Measurements from ENCODE around the gene WNT7A. TPM values are rescaled to one million over a fixed set of nuclear protein-coding genes. Genes with fewer than 3 reads are reported as not detected.

Gene WNT7A
- total and polyA plus RNA-seq, 2 donors (not counting 1 experiment from before 2014, with no cell fraction given): not detected

- H3K27ac Mint-ChIP-seq: no peak overlapping the region
- H3K27me3 ChIP-seq (replicated peaks in 1 of 4; ENCODE audit: control extremely low read depth in 1 of 4, control insufficient read depth in 3 of 4, insufficient read depth in 4 of 4, low read length in 3 of 4): no peaks in the 10 kb centered on the region
- H3K4me2 ChIP-seq (replicated peaks; ENCODE audit: low read depth, low read length, poor library complexity, severe bottlenecking): no peak overlapping the region
- no peak overlapping the region for H2AFZ ChIP-seq (ENCODE audit: insufficient read depth, low read depth, low read length, poor library complexity, severe bottlenecking)
- peaks cover 6% of the 10 kb centered on the region for H3K9me3 Mint-ChIP-seq (ENCODE audit: insufficient read depth)
- no peaks in the 10 kb centered on the region for H3K4me1 Mint-ChIP-seq
- WGBS (ENCODE audit: insufficient coverage): 82% methylated on average over 7 of the region's 8 CpGs
- peaks cover 5% of the 10 kb centered on the region for H3K27me3 Mint-ChIP-seq
- intact Hi-C loops (cut with micrococcal nuclease): no loop called here
- peaks cover 1 to 62% (median 32%) of the 10 kb centered on the region in 3 donors for H3K9me3 ChIP-seq (ENCODE audit: control extremely low read depth in 1 of 3, control insufficient read depth in 2 of 3, insufficient read depth in 1 of 3, low read length in 2 of 3)
- TF ChIP-seq EZH2 (IDR thresholded peaks at IDR 0.05; ENCODE audit: borderline replicate concordance, insufficient read depth, low read depth, low read length, poor library complexity, severe bottlenecking): no peak
- no peak for TF ChIP-seq CTCF (IDR thresholded peaks at IDR 0.05)
- no peaks in the 10 kb centered on the region for H3K4me1 ChIP-seq (ENCODE audit: control insufficient read depth in 2 of 2, insufficient read depth in 2 of 2, low read length in 2 of 2)
- no peaks in the 10 kb centered on the region for H3K36me3 ChIP-seq (replicated peaks in 1 of 2; ENCODE audit: control extremely low read depth in 1 of 2, control insufficient read depth in 1 of 2, extremely low read depth in 1 of 2, insufficient read depth in 2 of 2, low read length in 1 of 2)
- DNase-seq (no peak), ATAC-seq (ENCODE audit: low read depth) (no peak)
- CTCF ChIA-PET: no interaction called here
- POLR2A ChIA-PET: no interaction called here
- H3K27ac ChIP-seq (ENCODE audit: low read length in 2 of 2): no peak overlapping the region
- H3K9ac ChIP-seq (ENCODE audit: low read length): no peak overlapping the region
- H4K20me1 ChIP-seq (ENCODE audit: control insufficient read depth, insufficient read depth, low read length, poor library complexity, severe bottlenecking): no peaks in the 10 kb centered on the region
- H3K4me3 ChIP-seq (ENCODE audit: control extremely low read depth in 1 of 5, extremely low read depth in 1 of 5, insufficient read depth in 1 of 5, low read depth in 2 of 5, low read length in 4 of 5): no peak overlapping the region
- H3K79me2 ChIP-seq (ENCODE audit: control insufficient read depth, insufficient read depth, low read length): no peaks in the 10 kb centered on the region
- no peak overlapping the region for H3K4me3 Mint-ChIP-seq
These were observed 68.3 kb downstream of the WNT7A start for GRCh38 chr3:13811614-13812013.

DNA sequence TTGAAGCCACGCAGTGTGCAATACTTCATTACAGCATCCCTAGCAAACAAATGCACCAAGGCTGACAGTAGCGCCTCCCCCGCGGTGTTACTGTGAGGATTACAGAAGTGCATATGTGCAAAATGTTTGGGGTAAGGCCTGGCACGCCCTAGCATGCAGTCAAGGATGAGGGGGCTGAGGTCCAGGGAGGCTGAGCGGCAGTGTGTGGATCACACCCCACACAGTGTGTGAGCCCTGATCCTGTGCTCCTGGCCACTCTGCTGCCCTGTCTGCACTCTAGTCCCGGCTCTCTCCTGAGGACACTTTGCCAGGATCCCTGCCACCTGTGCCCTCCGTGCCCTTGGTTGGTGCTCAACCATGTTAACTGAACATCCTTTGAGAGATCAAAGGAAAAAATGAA is 71.3 kb downstream of the WNT7A start:
- ATAC-seq (ENCODE audit: low read depth) (no peak), DNase-seq (no peak)
- Histone ChIP-seq H3K4me3 (ENCODE audit: control extremely low read depth in 1 of 5, extremely low read depth in 1 of 5, insufficient read depth in 1 of 5, low read depth in 2 of 5, low read length in 4 of 5) (no peak overlapping the region), H4K20me1 (ENCODE audit: control insufficient read depth, insufficient read depth, low read length, poor library complexity, severe bottlenecking) (no peaks in the 10 kb centered on the region), H3K4me2 (replicated peaks; ENCODE audit: low read depth, low read length, poor library complexity, severe bottlenecking) (no peak overlapping the region), H3K36me3 (replicated peaks in 1 of 2; ENCODE audit: control extremely low read depth in 1 of 2, control insufficient read depth in 1 of 2, extremely low read depth in 1 of 2, insufficient read depth in 2 of 2, low read length in 1 of 2) (no peaks in the 10 kb centered on the region), H3K9me3 (ENCODE audit: control extremely low read depth in 1 of 3, control insufficient read depth in 2 of 3, insufficient read depth in 1 of 3, low read length in 2 of 3) (peaks cover 0 to 31% (median 4%) of the 10 kb centered on the region in 3 donors), H3K79me2 (ENCODE audit: control insufficient read depth, insufficient read depth, low read length) (no peaks in the 10 kb centered on the region), H3K27me3 (replicated peaks in 1 of 4; ENCODE audit: control extremely low read depth in 1 of 4, control insufficient read depth in 3 of 4, insufficient read depth in 4 of 4, low read length in 3 of 4) (no peaks in the 10 kb centered on the region), H3K9ac (ENCODE audit: low read length) (no peak overlapping the region), H2AFZ (ENCODE audit: insufficient read depth, low read depth, low read length, poor library complexity, severe bottlenecking) (no peak overlapping the region), H3K4me1 (ENCODE audit: control insufficient read depth in 2 of 2, insufficient read depth in 2 of 2, low read length in 2 of 2) (no peaks in the 10 kb centered on the region), H3K27ac (ENCODE audit: low read length in 2 of 2) (no peak overlapping the region)
- Mint-ChIP-seq H3K4me3 (no peak overlapping the region), H3K4me1 (no peaks in the 10 kb centered on the region), H3K27ac (no peak overlapping the region), H3K9me3 (ENCODE audit: insufficient read depth) (peaks cover 2% of the 10 kb centered on the region), H3K27me3 (peaks cover 5% of the 10 kb centered on the region)
- TF ChIP-seq EZH2 (IDR thresholded peaks at IDR 0.05; ENCODE audit: borderline replicate concordance, insufficient read depth, low read depth, low read length, poor library complexity, severe bottlenecking): no peak
- no peak for TF ChIP-seq CTCF (IDR thresholded peaks at IDR 0.05)
- intact Hi-C loops (cut with micrococcal nuclease): no loop called here
- CTCF ChIA-PET: no interaction called here
- POLR2A ChIA-PET: no interaction called here
- 86% methylated on average over 7 of the region's 8 CpGs for WGBS (ENCODE audit: insufficient coverage)

All from B cell (primary cell).